H9 (cell line): ENCODE data around the gene STAT2. TPM values are rescaled to one million over a fixed set of nuclear protein-coding genes. Genes with fewer than 3 reads are reported as not detected.

ENCODE experiments used
- DNase-seq: peaks from one replicate; pipeline ENCODE4 v3.0.0-alpha.2; 2017
- H2AFZ ChIP-seq: one replicate; pipeline ENCODE4 v1.6.1; 2013; ENCODE audit warnings: mild to moderate bottlenecking, low read length, control low read depth, moderate library complexity
- H2AK5ac ChIP-seq: 2 replicates; pipeline ENCODE4 v1.6.1; 2013; ENCODE audit warnings: low read length, control low read depth, mixed read lengths; ENCODE audit not compliant: insufficient read length
- H2BK120ac ChIP-seq: one replicate; pipeline ENCODE4 v1.6.1; 2013; ENCODE audit warnings: low read depth, mild to moderate bottlenecking, low read length, control low read depth, inconsistent platforms; ENCODE audit not compliant: poor library complexity, severe bottlenecking
- H2BK12ac ChIP-seq: 2 replicates; pipeline ENCODE4 v1.6.1; 2013; ENCODE audit warnings: low read length, control low read depth, mixed read lengths, low read depth; ENCODE audit not compliant: insufficient read length
- H2BK15ac ChIP-seq: 2 replicates; pipeline ENCODE4 v1.6.1; 2013; ENCODE audit warnings: low read depth, low read length, control low read depth
- H2BK20ac ChIP-seq: one replicate; pipeline ENCODE4 v1.6.1; 2013; ENCODE audit warnings: low read depth, mild to moderate bottlenecking, low read length, control low read depth, inconsistent platforms; ENCODE audit not compliant: poor library complexity, severe bottlenecking
- H2BK5ac ChIP-seq: 2 replicates; pipeline ENCODE4 v1.6.1; 2013; ENCODE audit warnings: low read length, control low read depth, mixed read lengths; ENCODE audit not compliant: insufficient read length
- H3K14ac ChIP-seq: 2 replicates; pipeline ENCODE4 v1.6.1; 2013; ENCODE audit warnings: low read length, control low read depth; ENCODE audit not compliant: insufficient read depth
- H3K18ac ChIP-seq: 2 replicates; pipeline ENCODE4 v1.6.1; 2013; ENCODE audit warnings: low read depth, mild to moderate bottlenecking, mixed read lengths, low read length, control low read depth; ENCODE audit not compliant: insufficient read length
- H3K23ac ChIP-seq: 2 replicates; pipeline ENCODE4 v1.6.1; 2013; ENCODE audit warnings: low read length, control low read depth, mixed read lengths, low read depth; ENCODE audit not compliant: insufficient read length
- H3K23me2 ChIP-seq: 2 replicates; pipeline ENCODE4 v1.6.1; 2013; ENCODE audit warnings: low read depth, mild to moderate bottlenecking, mixed read lengths, low read length, control low read depth; ENCODE audit not compliant: insufficient read length, poor library complexity, severe bottlenecking
- H3K27ac ChIP-seq: 2 replicates; pipeline ENCODE4 v1.5.1; 2013; ENCODE audit warnings: low read length, control low read depth, mixed read lengths, low read depth; ENCODE audit not compliant: insufficient read length
- H3K27me3 ChIP-seq: 2 replicates; pipeline ENCODE4 v1.6.1; 2013; ENCODE audit warnings: low read length, control low read depth, inconsistent platforms; ENCODE audit not compliant: insufficient read depth
- H3K4ac ChIP-seq: 2 replicates; pipeline ENCODE4 v1.6.1; 2013; ENCODE audit warnings: low read depth, mild to moderate bottlenecking, control low read depth, inconsistent platforms, low read length, moderate library complexity
- H3K4me1 ChIP-seq: 2 replicates; pipeline ENCODE4 v1.6.1; 2013; ENCODE audit warnings: low read length, control low read depth, inconsistent platforms; ENCODE audit not compliant: insufficient read depth
- H3K4me2 ChIP-seq: 2 replicates; pipeline ENCODE4 v1.6.1; 2013; ENCODE audit warnings: low read length, control low read depth, mixed read lengths; ENCODE audit not compliant: insufficient read length, insufficient read depth
- H3K56ac ChIP-seq: 2 replicates; pipeline ENCODE4 v1.6.1; 2013; ENCODE audit warnings: low read depth, mild to moderate bottlenecking, mixed read lengths, low read length, control low read depth; ENCODE audit not compliant: insufficient read length
- H3K79me1 ChIP-seq: 2 replicates; pipeline ENCODE4 v1.6.1; 2013; ENCODE audit warnings: low read depth, mild to moderate bottlenecking, moderate library complexity, low read length, control low read depth, inconsistent platforms; ENCODE audit not compliant: insufficient read depth, poor library complexity, severe bottlenecking
- H3K79me2 ChIP-seq: 2 replicates; pipeline ENCODE4 v1.6.1; 2013; ENCODE audit warnings: low read length, control low read depth, inconsistent platforms; ENCODE audit not compliant: insufficient read depth
- H3K9ac ChIP-seq: 2 replicates; pipeline ENCODE4 v1.6.1; 2013; ENCODE audit warnings: low read length, control low read depth, mixed read lengths; ENCODE audit not compliant: insufficient read length; ENCODE audit errors: extremely low read depth
- H3K9me3 ChIP-seq: one replicate; pipeline ENCODE4 v1.6.1; 2013; ENCODE audit warnings: low read depth, low read length, inconsistent platforms; ENCODE audit not compliant: control insufficient read depth
- H3T11ph ChIP-seq: one replicate; pipeline ENCODE4 v1.6.1; 2013; ENCODE audit warnings: mild to moderate bottlenecking, low read length, control low read depth, inconsistent platforms
- H4K20me1 ChIP-seq: one replicate; pipeline ENCODE4 v1.6.1; 2013; ENCODE audit not compliant: control insufficient read depth, insufficient read length, insufficient read depth
- H4K5ac ChIP-seq: 2 replicates; pipeline ENCODE4 v1.6.1; 2013; ENCODE audit warnings: low read depth, mild to moderate bottlenecking, mixed read lengths, low read length, control low read depth; ENCODE audit not compliant: insufficient read length
- H4K8ac ChIP-seq: replicated peaks from 2 replicates; pipeline ENCODE4 v1.6.1; 2013; ENCODE audit warnings: low read length, control low read depth, mixed read lengths, low read depth; ENCODE audit not compliant: insufficient read length
- H4K91ac ChIP-seq: 2 replicates; pipeline ENCODE4 v1.6.1; 2013; ENCODE audit warnings: low read depth, mild to moderate bottlenecking, moderate library complexity, mixed read lengths, low read length, control low read depth; ENCODE audit not compliant: insufficient read length
- H3K27ac Mint-ChIP-seq, 3 experiments: 2 replicates in 2 of 3; 3 replicates in 1 of 3; pipeline ENCODE4 v1.8.0; 2020 to 2021; ENCODE audit warnings: mixed read lengths in 3 of 3, mild to moderate bottlenecking in 1 of 3, moderate library complexity in 1 of 3
- H3K27me3 Mint-ChIP-seq: 2 replicates; pipeline ENCODE4 v1.8.0; 2021; ENCODE audit warnings: low read depth, mild to moderate bottlenecking, moderate library complexity, mixed read lengths
- H3K36me3 Mint-ChIP-seq, 3 experiments: 2 replicates in 2 of 3; 3 replicates in 1 of 3; pipeline ENCODE4 v1.8.0; 2020 to 2021; ENCODE audit warnings: low read depth in 3 of 3, mixed read lengths in 3 of 3; ENCODE audit not compliant: insufficient read depth in 1 of 3
- H3K4me1 Mint-ChIP-seq, 2 experiments: 2 replicates each; pipeline ENCODE4 v1.8.0; 2020; ENCODE audit warnings: mixed read lengths in 2 of 2
- H3K4me3 Mint-ChIP-seq, 2 experiments: 2 replicates in 1 of 2; 3 replicates in 1 of 2; pipeline ENCODE4 v1.8.0; 2020 to 2021; ENCODE audit warnings: mild to moderate bottlenecking in 2 of 2, mixed read lengths in 2 of 2, moderate library complexity in 1 of 2
- H3K9me3 Mint-ChIP-seq, 2 experiments: 2 replicates in 1 of 2; 3 replicates in 1 of 2; pipeline ENCODE4 v1.8.0; 2020; ENCODE audit warnings: mild to moderate bottlenecking in 2 of 2, mixed read lengths in 2 of 2, moderate library complexity in 1 of 2
- WGBS: extraction: QIAGEN DNeasy Blood & Tissue Kit; methylation state at CpG from one replicate; pipeline ENCODE4 v1.1.7; 2013; ENCODE audit warnings: missing lambda C conversion rate, low lambda C conversion rate, mixed read lengths; ENCODE audit not compliant: insufficient read length; ENCODE audit errors: extremely low coverage; 5-methylcytosine and 5-hydroxymethylcytosine counted together
- total RNA-seq: library from RNA; stranded (reverse); gene quantifications from 2 replicates; pipeline ENCODE4 v1.2.1, GENCODE V29; 2021
- TF ChIP-seq, protein P1 (sequence below): fragments of 200-600 bp; sonication (generic); conservative IDR thresholded peaks from 3 replicates; pipeline ENCODE4 v1.8.0; 2021; ENCODE audit warnings: antibody characterized with exemption, mild to moderate bottlenecking

The STAT2 gene
- total RNA-seq, 1 experiment from 2014 or later, result 47.8 TPM

DNA sequence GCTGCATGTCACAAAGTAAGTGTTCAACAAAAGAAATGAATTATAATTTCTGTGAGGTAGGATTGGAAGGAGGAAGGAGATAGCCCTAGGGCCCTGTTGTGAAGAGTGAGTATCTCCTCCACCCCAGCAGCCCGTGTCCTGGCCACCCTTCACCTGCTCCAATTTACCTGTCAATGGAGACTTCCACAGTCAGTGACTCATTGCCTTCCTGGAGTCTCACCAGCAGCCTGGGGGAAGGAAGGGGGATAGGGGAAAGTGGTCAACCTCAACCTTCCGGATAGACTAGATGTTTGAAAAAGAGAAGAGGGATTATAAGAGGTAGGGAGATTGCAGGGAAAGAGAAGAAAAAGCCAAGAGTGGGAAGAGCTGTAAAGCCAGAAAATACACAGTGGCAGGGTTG, 9.2 kb downstream of the STAT2 start:
- Mint-ChIP-seq H3K4me3 (no peak overlapping the region), H3K9me3 (no peaks in the 10 kb centered on the region), H3K36me3 (peaks cover 15 to 85% (median 73%) of the 10 kb centered on the region in 3 experiments; a peak in 6 of 7 replicates)

More for the DNA sequence above, 9.2 kb downstream of the STAT2 start:
- Histone ChIP-seq H2AFZ (no peak overlapping the region), H4K91ac (no peak overlapping the region), H2BK12ac (no peak overlapping the region), H2AK5ac (no peak overlapping the region), H3K56ac (no peak overlapping the region), H3K27me3 (no peaks in the 10 kb centered on the region), H3K4ac (no peak overlapping the region), H3K79me1 (no peaks in the 10 kb centered on the region), H4K5ac (no peak overlapping the region), H4K8ac (no peak overlapping the region), H3K79me2 (no peaks in the 10 kb centered on the region), H2BK120ac (no peak overlapping the region), H4K20me1 (no peaks in the 10 kb centered on the region), H3T11ph (no peak overlapping the region), H3K9ac (no peak overlapping the region), H2BK15ac (no peak overlapping the region), H3K4me2 (no peak overlapping the region), H3K9me3 (no peaks in the 10 kb centered on the region), H2BK20ac (no peak overlapping the region), H3K23me2 (no peaks in the 10 kb centered on the region), H3K14ac (no peak overlapping the region), H2BK5ac (no peak overlapping the region), H3K23ac (no peak overlapping the region), H3K4me1 (no peaks in the 10 kb centered on the region), H3K27ac (no peak overlapping the region), H3K18ac (no peak overlapping the region)
- DNase-seq, result no peak
- Mint-ChIP-seq H3K4me1 (no peaks in the 10 kb centered on the region), H3K27me3 (no peaks in the 10 kb centered on the region), H3K27ac (no peak overlapping the region)
- WGBS, result no CpG with 5 or more reads among the region's 2 CpGs
- TF ChIP-seq, protein P1, sequence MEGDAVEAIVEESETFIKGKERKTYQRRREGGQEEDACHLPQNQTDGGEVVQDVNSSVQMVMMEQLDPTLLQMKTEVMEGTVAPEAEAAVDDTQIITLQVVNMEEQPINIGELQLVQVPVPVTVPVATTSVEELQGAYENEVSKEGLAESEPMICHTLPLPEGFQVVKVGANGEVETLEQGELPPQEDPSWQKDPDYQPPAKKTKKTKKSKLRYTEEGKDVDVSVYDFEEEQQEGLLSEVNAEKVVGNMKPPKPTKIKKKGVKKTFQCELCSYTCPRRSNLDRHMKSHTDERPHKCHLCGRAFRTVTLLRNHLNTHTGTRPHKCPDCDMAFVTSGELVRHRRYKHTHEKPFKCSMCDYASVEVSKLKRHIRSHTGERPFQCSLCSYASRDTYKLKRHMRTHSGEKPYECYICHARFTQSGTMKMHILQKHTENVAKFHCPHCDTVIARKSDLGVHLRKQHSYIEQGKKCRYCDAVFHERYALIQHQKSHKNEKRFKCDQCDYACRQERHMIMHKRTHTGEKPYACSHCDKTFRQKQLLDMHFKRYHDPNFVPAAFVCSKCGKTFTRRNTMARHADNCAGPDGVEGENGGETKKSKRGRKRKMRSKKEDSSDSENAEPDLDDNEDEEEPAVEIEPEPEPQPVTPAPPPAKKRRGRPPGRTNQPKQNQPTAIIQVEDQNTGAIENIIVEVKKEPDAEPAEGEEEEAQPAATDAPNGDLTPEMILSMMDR, result no peak
